Glomerular endothelial cell (primary cell): Measurements from ENCODE around the gene LMBR1. TPM values are rescaled to one million over a fixed set of nuclear protein-coding genes. Genes with fewer than 3 reads are reported as not detected.
"Not testable (repeated sequence)": the region's sequence is repeated elsewhere in the genome, so short reads cannot be mapped to it uniquely, and the experiment has no call there.

Experiments
- DNase-seq: peaks from one replicate; pipeline ENCODE4 v3.0.0-alpha.2; 2011; ENCODE audit warnings: low read depth, low spot score; ENCODE audit errors: extremely low read depth
- total RNA-seq: library from RNA; depleted of rRNA; stranded (reverse); fragments of >200 nt; gene quantifications from 2 replicates; pipeline ENCODE4 v1.2.3, GENCODE V29; 2015

Gene LMBR1
- total RNA-seq, 1 donor from 2014 or later, result 170 TPM

DNA sequence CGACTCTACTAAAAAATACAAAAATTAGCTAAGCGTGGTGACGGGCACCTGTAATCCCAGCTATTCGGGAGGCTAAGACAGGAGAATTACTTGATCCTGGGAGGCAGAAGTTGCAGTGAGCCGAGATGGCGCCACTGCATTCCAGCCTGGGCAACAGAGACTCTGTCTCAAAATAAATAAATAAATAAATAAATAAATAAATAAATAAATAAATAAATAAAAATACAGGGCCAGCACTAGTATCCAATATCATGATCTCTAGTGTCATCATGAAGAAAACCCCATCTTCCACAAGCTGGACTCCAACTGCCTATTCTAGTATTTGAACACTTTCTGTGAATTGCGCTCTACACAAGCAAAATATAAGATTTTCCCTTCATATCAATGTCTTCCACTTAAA lies 255.9 kb downstream of the LMBR1 start:
- DNase-seq, result not testable (repeated sequence)

DNA sequence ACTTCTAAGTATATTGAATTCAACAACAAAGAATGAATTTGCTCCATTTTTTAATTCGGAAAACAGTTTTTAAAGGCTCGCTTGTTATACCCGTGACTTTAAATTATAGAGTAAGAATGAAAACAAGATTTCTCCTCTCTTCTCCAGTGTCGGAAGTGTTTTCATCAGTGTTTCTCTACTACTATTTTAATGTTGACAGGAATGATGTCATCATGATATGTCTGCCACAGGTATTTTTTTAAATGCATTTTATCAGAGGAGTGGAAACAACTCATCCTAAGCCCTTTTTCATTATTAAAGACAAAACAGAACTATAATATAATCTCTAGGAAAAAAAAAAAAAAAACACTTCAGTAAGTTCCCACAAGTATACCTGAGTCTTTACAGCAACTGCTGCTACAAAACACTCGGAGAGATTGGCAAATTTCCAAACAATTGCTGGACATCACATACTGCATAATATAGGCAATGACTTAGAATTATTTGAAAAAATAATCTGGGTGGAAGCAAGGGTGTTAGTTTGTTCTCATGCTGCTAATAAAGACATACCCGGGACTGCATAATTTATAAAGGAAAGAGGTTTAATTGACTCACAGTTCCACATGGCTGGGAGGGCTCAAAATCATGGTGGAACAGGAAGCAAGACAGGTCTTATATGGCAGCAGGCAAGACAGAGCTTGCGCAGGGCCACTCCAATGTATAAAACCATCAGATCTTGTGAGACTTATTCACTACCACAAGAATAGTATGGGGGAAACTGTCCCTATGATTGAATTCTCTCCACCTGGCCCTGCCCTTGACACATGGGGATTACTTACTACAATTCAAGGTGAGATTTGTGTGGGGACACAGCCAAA lies 257.2 kb downstream of the LMBR1 start:
- DNase-seq, result no peak

DNA sequence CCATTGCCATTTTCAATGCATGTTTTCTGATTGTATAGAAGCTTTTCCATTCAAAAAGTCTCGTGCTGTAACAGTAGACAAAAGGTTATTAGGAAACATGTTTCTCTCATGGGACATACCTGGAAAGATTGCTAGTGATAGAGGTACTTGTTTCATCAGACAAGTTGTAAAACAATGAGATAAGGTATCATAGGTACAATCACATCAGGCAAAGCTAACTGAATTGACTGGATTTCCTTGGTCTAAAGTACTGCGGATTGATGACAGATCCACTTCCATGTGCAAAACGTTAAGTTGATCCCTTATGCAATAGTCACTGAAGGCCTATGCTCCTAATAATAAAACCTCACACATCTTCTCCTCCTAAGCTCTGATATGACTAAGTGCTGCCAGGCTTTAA lies 258.9 kb downstream of the LMBR1 start:
- DNase-seq, result no peak

DNA sequence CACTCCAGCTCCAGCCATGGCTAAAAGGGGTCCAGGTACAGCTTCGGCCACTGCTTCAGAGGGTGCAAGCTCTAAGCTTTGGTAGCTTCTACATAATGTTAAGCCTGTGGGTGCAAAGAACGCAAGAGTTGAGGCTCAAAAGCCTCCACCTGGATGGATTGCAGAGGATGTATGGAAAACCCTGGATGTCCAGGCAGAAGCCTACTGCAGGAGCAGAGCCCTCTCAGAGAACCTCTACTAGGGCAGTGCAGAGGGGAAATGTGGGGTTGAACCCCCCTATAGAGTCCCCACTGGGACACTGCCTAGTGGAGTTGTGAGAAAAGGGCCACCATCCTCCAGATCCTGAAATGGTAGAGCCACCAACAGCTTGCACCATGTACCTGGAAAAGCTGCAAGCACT lies 263.1 kb downstream of the LMBR1 start:
- no peak for DNase-seq

DNA sequence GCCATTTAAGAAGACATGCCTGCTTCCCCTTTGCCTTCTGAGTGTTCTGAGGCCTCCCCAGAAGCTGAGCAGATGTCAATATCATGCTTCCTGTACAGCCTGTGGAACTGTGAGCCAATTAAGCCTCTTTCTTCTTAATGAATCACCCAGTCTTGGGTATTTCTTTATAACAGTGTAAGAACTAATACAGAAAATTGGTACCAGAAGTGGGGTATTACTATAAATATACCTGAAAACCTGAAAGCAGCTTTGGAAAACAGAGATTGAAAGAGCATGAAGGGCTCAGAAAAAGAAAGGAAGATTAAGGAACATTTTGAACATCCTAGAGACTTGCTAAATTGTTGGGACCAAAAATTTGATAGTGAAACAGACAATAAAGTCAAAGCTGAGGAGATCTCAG lies 264.4 kb downstream of the LMBR1 start:
- no peak for DNase-seq

Other genes starting within 250 kb of the LMBR1 start
- gene NOM1, start 56.5 kb upstream of the LMBR1 start, total RNA-seq, result 19.1 and 43.8 TPM in 2 replicates
- 0.10 TPM in 1 of 2 replicates, not detected in the other for gene MNX1, start 117.5 kb upstream of the LMBR1 start, total RNA-seq
- 73.7 and 85.2 TPM in 2 replicates for gene UBE3C, start 245.7 kb upstream of the LMBR1 start, total RNA-seq